ENCODE results near the gene SPEG.

The SPEG gene

DNA sequence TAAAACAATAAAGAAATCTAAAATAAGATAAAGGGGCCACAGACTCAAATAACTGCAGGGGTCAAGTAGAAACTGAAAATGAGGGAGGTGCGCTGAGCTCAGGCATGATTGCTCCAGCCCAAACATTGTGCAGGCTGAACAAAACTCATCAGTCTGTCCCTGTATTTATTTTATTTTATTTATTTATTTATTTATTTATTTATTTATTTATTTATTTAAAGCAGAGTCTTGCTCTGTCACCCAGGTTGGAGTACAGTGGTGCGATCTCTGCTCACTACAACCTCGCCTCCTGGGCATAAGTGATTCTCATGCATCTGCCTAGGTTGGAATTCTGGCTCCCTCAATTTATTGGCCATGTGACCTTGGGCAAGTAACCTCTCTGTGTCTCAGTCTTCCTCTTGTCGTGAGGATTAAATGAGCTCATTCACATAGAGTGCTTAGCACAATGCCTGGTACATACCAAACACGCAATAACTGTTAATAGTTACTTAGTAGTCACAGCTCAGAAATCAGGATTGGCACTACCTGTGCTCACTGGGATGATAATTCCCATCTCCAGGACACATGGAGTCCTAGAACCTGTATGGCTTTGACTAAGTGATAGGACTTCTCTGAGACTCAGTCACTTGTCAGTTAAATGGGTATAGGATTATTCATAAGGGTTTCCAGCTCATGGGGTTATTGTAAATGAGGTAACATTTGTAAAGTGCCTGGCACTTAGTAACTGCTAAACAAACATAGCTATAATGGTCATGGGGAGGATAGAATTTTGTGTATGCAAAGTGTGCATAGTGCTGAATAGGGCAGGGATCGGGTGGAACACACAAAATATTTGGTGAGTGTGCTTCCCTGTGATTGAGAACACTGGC is 6.0 kb downstream of the SPEG start:
- no peaks in the 10 kb centered on the region for H3K36me3 ChIP-seq (ENCODE audit: control insufficient read depth, low read depth, low read length)
- peaks cover 4% of the 10 kb centered on the region for H3K4me1 ChIP-seq (ENCODE audit: control insufficient read depth, low read depth, low read length)
- no peak overlapping the region for H3K9ac ChIP-seq (ENCODE audit: low read length)
- no peak overlapping the region for H3K27ac ChIP-seq (ENCODE audit: low read length)
- H3K4me3 ChIP-seq (ENCODE audit: low read length): peak overlapping the region; percentile 67
- H3K9me3 ChIP-seq (ENCODE audit: control insufficient read depth, low read depth, low read length): no peaks in the 10 kb centered on the region
- H3K27me3 ChIP-seq (ENCODE audit: control insufficient read depth, insufficient read depth, low read length): peaks cover 23% of the 10 kb centered on the region

DNA sequence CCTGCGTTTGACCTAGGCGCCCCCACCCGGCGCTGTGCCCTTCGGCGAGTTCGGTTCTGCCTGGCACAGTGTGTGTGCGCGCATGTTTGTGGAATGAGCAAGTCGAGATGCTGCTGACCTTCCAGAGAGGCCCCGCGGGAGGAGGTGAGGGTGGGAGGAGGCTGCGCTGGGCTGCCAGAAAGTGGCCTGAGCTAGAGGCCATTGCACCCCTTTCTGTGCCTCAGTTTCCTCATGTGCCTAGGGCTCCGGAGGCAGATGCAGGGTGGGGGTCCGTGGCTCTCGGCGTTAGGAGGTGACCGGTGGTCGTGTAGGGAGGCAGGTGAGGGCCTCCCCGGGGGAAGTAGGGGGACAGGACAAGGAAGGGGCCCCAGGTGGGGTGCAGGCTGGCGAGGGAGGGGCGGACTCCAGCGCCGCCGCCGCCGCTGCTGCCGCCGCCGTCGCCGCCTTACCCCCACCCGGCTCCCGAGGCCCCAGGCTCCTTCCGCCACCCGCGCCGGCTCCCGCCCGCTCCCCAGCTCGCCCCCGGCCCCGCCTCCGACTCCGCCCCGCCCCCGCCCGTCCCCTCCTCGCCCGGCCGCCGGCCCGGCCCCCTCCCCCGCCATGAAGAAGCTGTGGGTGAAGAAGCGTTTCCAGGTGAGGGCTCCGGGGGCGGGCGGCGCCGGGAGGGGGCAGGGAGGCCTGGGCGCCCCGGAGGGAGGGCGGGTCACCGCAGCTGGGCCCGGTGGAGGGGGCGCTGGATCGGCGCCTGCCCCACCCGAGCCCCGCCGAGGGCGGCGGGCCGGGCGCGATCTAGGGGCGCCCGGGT is 7.0 kb downstream of the SPEG start:
- Histone ChIP-seq H3K36me3 (ENCODE audit: control insufficient read depth, low read depth, low read length) (no peaks in the 10 kb centered on the region), H3K27me3 (ENCODE audit: control insufficient read depth, insufficient read depth, low read length) (peaks cover 23% of the 10 kb centered on the region), H3K27ac (ENCODE audit: low read length) (no peak overlapping the region), H3K9me3 (ENCODE audit: control insufficient read depth, low read depth, low read length) (no peaks in the 10 kb centered on the region), H3K4me3 (ENCODE audit: low read length) (peak overlapping the region; percentile 67), H3K9ac (ENCODE audit: low read length) (no peak overlapping the region), H3K4me1 (ENCODE audit: control insufficient read depth, low read depth, low read length) (peaks cover 12% of the 10 kb centered on the region)

DNA sequence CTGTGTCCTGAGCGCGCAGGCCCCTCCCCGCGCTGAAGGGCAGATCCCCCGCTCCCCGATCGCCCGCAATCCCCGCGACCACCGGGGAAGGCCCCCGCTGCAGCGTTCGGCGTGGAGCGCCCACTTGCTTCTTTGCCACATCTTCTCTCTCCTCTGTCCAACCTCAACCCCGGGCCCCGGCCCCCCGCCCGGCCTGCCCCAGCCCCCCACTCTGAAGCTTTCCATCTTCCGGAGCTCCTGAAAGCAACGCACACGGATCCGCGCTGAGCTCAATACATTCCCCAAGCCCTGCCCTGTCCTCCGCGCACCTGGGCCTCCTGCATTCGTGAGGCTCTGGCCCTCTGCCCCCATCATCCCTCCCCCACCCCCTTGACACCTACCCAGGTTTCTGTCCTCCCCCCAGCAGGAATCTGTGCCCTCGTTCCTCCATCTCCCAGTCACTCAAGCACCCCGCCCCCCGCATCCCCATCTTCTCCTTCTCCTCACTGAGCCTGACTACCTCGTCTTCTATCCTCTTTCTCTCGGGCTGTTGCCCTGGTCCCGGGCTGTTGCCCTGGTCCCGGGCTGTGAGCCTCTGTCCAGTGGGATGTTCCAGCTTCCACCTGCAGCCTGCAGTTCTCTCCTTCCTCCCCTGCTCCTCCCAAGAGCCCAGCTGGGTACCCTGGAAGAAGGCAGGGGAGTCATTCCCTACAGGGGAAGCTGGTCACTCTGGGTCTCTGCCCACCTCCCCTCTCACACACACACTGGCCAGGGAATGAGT is 7.8 kb downstream of the SPEG start:
- no peaks in the 10 kb centered on the region for H3K36me3 ChIP-seq (ENCODE audit: control insufficient read depth, low read depth, low read length)
- H3K9me3 ChIP-seq (ENCODE audit: control insufficient read depth, low read depth, low read length): no peaks in the 10 kb centered on the region
- no peak overlapping the region for H3K9ac ChIP-seq (ENCODE audit: low read length)
- H3K4me3 ChIP-seq (ENCODE audit: low read length): peak overlapping the region; percentile 54
- no peak overlapping the region for H3K27ac ChIP-seq (ENCODE audit: low read length)
- peaks cover 27% of the 10 kb centered on the region for H3K27me3 ChIP-seq (ENCODE audit: control insufficient read depth, insufficient read depth, low read length)
- peaks cover 12% of the 10 kb centered on the region for H3K4me1 ChIP-seq (ENCODE audit: control insufficient read depth, low read depth, low read length)

DNA sequence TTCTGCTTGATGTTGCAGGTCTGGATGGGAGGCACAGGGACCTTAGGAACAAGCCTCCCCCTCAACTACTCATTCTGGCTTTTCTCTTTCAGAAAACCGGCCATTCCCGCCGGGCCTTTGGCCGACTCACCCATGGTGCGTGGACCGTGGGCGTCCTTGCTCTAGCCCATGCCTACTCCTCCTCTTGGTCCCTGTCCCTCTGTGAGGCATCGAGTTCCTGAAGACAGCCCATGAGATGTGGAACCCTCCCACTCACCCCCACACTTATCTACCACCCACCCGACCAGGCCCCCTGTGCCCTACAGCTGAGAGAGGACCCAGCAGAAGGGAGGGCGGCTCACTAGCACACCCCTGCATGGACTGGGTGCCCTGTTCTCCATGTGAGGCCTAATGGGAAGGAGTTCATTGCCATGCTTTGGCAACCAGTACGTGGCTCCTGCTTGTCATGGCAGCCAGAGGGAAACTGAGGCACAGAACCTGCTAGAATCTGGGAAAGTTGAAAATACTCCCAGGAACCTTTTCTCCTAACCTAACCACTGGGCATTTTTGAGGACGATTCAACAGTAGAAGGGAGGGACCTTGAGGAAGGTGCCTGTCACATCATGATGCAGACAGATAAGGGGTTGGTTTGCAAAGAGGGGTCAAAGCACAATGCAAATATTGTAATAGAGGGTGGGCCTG is 8.5 kb downstream of the SPEG start:
- H3K9me3 ChIP-seq (ENCODE audit: control insufficient read depth, low read depth, low read length): no peaks in the 10 kb centered on the region
- H3K27ac ChIP-seq (ENCODE audit: low read length): no peak overlapping the region
- H3K36me3 ChIP-seq (ENCODE audit: control insufficient read depth, low read depth, low read length): no peaks in the 10 kb centered on the region
- H3K9ac ChIP-seq (ENCODE audit: low read length): no peak overlapping the region
- peaks cover 12% of the 10 kb centered on the region for H3K4me1 ChIP-seq (ENCODE audit: control insufficient read depth, low read depth, low read length)
- H3K4me3 ChIP-seq (ENCODE audit: low read length): peak overlapping the region; percentile 54
- H3K27me3 ChIP-seq (ENCODE audit: control insufficient read depth, insufficient read depth, low read length): peaks cover 31% of the 10 kb centered on the region

DNA sequence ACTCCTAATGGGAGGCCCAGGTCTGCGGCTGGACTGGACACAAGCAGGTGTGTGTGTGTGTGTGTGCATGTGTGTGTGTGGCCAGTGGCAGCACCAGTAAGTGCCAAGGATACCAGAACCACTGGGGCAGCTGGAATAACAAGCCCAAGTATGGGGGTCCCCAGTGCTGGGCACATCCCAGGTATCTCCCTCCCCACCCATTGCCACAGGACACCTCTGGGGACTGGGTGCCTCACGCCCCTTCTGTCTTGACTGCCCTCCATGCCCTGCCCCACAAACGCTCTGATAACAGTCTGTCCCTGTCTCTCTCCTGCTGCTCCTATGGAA is 9.0 kb downstream of the SPEG start:
- Histone ChIP-seq H3K4me3 (ENCODE audit: low read length) (no peak overlapping the region), H3K9ac (ENCODE audit: low read length) (no peak overlapping the region), H3K9me3 (ENCODE audit: control insufficient read depth, low read depth, low read length) (no peaks in the 10 kb centered on the region), H3K36me3 (ENCODE audit: control insufficient read depth, low read depth, low read length) (no peaks in the 10 kb centered on the region), H3K27me3 (ENCODE audit: control insufficient read depth, insufficient read depth, low read length) (peaks cover 31% of the 10 kb centered on the region), H3K4me1 (ENCODE audit: control insufficient read depth, low read depth, low read length) (peaks cover 12% of the 10 kb centered on the region), H3K27ac (ENCODE audit: low read length) (no peak overlapping the region)

DNA sequence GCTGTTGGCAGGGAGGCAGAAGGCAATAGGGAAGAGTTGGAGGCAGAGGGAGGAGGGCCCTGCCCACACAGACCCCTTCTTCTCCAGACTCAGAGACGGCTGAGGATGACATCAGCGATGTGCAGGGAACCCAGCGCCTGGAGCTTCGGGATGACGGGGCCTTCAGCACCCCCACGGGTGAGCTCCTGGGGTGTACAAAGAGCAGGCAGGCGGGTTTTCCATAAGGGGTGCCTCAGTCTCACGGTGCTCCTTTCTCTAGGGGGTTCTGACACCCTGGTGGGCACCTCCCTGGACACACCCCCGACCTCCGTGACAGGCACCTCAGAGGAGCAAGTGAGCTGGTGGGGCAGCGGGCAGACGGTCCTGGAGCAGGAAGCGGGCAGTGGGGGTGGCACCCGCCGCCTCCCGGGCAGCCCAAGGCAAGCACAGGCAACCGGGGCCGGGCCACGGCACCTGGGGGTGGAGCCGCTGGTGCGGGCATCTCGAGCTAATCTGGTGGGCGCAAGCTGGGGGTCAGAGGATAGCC is 10.0 kb downstream of the SPEG start:
- Histone ChIP-seq H3K9me3 (ENCODE audit: control insufficient read depth, low read depth, low read length) (no peaks in the 10 kb centered on the region), H3K4me3 (ENCODE audit: low read length) (no peak overlapping the region), H3K9ac (ENCODE audit: low read length) (no peak overlapping the region), H3K27me3 (ENCODE audit: control insufficient read depth, insufficient read depth, low read length) (peaks cover 31% of the 10 kb centered on the region), H3K27ac (ENCODE audit: low read length) (no peak overlapping the region), H3K36me3 (ENCODE audit: control insufficient read depth, low read depth, low read length) (no peaks in the 10 kb centered on the region), H3K4me1 (ENCODE audit: control insufficient read depth, low read depth, low read length) (peaks cover 12% of the 10 kb centered on the region)

DNA sequence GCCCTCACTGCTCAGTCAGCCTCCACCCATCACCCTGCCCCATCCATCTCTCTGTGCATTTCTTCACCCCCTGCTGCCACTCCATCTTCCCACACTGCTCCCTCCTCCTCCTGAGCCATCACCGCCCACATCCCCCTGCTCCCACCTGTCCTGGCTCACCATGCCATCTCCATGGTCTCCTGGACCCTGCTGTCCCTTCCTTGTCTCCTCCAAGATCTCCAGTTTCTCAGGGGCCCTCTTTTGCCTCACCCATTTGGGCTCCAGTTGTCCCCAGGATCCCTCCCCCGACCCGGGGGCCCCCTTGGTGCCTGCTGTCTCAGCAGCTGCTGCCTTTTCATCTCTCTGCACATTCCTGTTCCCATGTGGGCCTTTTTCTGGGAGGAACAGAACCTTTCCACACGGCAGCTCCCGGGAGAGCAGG is 10.6 kb downstream of the SPEG start:
- no peak overlapping the region for H3K9ac ChIP-seq (ENCODE audit: low read length)
- H3K9me3 ChIP-seq (ENCODE audit: control insufficient read depth, low read depth, low read length): no peaks in the 10 kb centered on the region
- peaks cover 12% of the 10 kb centered on the region for H3K4me1 ChIP-seq (ENCODE audit: control insufficient read depth, low read depth, low read length)
- H3K27ac ChIP-seq (ENCODE audit: low read length): no peak overlapping the region
- peaks cover 31% of the 10 kb centered on the region for H3K27me3 ChIP-seq (ENCODE audit: control insufficient read depth, insufficient read depth, low read length)
- H3K4me3 ChIP-seq (ENCODE audit: low read length): no peak overlapping the region
- no peaks in the 10 kb centered on the region for H3K36me3 ChIP-seq (ENCODE audit: control insufficient read depth, low read depth, low read length)

DNA sequence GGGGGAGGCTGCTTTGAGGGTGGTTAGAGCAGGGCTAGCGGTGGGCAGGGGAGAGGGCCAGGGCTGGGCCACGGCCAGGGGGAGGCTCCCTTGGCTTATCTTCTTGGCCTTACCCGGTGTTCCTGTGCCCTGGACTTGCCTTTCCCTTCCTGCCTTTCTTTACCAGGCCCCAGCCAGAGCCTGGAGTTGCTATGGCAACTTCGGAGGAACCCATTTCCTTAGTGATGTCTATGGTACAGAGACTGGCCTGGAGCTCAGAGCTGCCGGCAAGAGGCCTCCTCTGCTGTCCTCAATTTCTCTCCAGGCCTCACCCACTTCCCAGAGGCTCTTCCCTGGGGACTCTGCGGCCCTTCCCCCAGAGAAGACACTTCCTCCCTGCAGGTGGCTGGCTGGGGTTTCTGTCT is 11.5 kb downstream of the SPEG start:
- no peaks in the 10 kb centered on the region for H3K9me3 ChIP-seq (ENCODE audit: control insufficient read depth, low read depth, low read length)
- peaks cover 25% of the 10 kb centered on the region for H3K27me3 ChIP-seq (ENCODE audit: control insufficient read depth, insufficient read depth, low read length)
- peaks cover 12% of the 10 kb centered on the region for H3K4me1 ChIP-seq (ENCODE audit: control insufficient read depth, low read depth, low read length)
- H3K27ac ChIP-seq (ENCODE audit: low read length): no peak overlapping the region
- H3K9ac ChIP-seq (ENCODE audit: low read length): no peak overlapping the region
- no peak overlapping the region for H3K4me3 ChIP-seq (ENCODE audit: low read length)
- H3K36me3 ChIP-seq (ENCODE audit: control insufficient read depth, low read depth, low read length): no peaks in the 10 kb centered on the region

DNA sequence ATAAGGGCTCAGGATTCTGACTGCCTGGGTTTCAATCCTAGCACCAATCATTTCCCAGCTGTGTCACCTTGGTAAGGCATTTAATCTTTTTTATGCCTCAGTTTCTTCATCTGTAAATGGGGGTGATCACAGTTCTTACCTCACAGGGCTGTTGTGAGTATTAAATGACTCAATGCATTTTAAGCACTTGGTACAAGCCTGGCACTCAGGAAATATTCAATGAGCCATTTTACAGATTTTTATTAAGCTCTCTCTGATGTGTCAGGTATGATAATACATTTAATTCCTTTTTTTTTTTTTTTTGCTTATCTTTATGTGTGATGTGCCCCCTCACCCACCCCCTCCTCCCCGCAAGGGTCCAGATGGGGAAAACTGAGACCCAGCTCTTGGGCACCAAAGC is 12.0 kb downstream of the SPEG start:
- Histone ChIP-seq H3K27ac (ENCODE audit: low read length) (no peak overlapping the region), H3K4me1 (ENCODE audit: control insufficient read depth, low read depth, low read length) (peaks cover 12% of the 10 kb centered on the region), H3K27me3 (ENCODE audit: control insufficient read depth, insufficient read depth, low read length) (peaks cover 20% of the 10 kb centered on the region), H3K36me3 (ENCODE audit: control insufficient read depth, low read depth, low read length) (no peaks in the 10 kb centered on the region), H3K9ac (ENCODE audit: low read length) (no peak overlapping the region), H3K9me3 (ENCODE audit: control insufficient read depth, low read depth, low read length) (no peaks in the 10 kb centered on the region), H3K4me3 (ENCODE audit: low read length) (no peak overlapping the region)

DNA sequence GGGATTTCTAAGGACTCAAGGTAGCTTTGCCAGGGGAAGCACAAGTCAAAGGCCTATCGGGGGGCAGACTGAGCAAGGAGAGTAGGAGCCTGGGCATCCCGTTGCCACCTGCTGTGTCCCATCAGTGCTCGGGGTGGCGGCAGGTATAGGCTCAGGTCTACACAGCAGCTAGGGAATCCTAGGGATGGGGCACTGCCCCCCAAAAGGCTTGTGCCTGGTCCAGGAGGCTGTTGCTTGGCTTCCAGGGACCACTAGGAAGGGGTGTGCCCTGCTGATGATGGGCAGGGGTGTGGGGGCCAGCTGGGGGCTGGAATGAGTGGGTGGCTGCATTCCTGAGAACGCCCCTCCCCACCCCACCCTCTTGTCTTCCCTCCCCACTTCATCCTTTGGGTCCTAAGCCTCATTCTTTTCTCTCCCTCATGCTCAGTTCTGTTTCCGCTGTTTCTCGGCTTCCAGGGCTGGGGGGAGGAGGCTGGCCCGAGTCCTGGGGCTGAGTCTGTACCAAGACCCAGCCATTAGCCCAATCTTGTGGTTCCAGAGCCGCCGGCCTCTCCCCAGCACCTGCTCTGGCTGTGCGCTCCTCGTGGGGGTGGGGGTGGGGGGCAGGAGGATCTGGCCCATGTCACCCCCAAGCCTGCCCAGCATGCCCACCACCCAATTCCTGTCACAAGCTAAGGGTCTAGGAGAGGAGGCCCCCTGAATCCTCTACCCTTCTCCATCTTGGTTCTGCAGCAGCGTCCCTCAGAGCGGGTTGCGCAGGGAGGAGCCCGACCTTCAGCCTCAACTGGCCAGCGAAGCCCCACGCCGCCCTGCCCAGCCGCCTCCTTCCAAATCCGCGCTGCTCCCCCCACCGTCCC is 12.8 kb downstream of the SPEG start:
- Histone ChIP-seq H3K36me3 (ENCODE audit: control insufficient read depth, low read depth, low read length) (no peaks in the 10 kb centered on the region), H3K9ac (ENCODE audit: low read length) (no peak overlapping the region), H3K27ac (ENCODE audit: low read length) (no peak overlapping the region), H3K9me3 (ENCODE audit: control insufficient read depth, low read depth, low read length) (no peaks in the 10 kb centered on the region), H3K4me1 (ENCODE audit: control insufficient read depth, low read depth, low read length) (peaks cover 12% of the 10 kb centered on the region), H3K4me3 (ENCODE audit: low read length) (no peak overlapping the region), H3K27me3 (ENCODE audit: control insufficient read depth, insufficient read depth, low read length) (peaks cover 19% of the 10 kb centered on the region)

Data from iPS-18a (cell line).